ENCODE data around the gene CDCA7L.
"Not testable (repeated sequence)": the region's sequence is repeated elsewhere in the genome, so short reads cannot be mapped to it uniquely, and the experiment has no call there.

The CDCA7L gene

DNA sequence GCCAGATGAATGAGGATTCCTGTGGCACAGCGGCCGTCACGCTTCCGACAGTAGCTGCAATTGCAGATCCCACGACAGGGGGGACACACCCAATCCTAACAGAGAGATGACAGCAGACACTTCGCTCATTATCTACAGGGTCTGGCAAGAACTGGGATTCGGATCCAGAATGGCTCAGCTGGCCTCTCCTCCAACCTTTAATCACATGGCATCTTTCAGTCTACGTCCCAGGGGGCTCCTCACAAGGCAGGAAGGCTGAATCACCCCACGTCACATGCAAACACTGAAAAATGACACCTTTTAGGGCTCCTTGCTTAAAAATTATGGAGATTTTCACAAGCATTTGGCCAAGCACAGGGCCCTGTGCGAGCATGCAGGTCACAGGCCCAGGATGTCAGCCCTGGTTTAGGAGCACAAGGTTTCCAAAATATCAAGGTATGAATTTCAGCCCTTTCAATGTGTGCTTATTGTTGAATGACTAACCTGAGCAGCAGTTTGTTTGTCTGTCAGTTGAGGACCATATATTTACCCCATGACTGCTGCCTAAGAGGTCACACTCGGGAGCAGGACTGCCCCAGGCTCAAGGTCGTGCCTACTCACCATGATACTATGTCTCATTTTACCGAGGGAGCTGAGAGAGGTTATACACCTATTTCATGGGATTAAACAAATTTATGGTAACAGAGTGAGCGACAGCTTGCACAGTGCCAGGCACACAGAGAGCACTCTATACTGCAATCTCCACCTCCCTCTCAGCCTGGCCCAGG lies 42.5 kb downstream of the CDCA7L start:
- Mint-ChIP-seq H3K4me3 (no peak overlapping the region), H3K27ac (no peak overlapping the region), H3K4me1 (ENCODE audit: low read depth) (peaks cover 12% of the 10 kb centered on the region), H3K36me3 (peaks cover 17% of the 10 kb centered on the region), H3K9me3 (ENCODE audit: low read depth) (no peaks in the 10 kb centered on the region), H3K27me3 (no peaks in the 10 kb centered on the region)

DNA sequence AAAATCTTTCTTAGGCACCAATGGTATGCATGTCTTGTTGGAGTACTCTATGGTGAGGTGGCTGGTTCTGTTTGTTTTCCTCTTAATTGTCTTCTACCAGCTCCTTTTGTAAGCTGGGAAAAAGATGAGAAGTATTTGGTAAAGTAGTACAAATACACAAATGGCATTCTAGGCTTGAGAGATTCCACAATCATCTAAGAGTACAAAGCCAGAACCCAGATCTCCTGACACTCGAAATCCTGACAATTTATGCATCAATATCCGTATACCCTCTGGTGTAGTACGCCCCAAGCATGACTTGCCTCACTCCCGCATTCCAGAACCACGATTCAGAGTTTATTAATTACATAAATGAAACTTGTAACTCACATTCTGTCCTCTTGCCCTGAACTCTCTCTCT lies 43.5 kb downstream of the CDCA7L start:
- Mint-ChIP-seq H3K27me3 (no peaks in the 10 kb centered on the region), H3K36me3 (peaks cover 20% of the 10 kb centered on the region), H3K4me3 (no peak overlapping the region), H3K4me1 (ENCODE audit: low read depth) (peaks cover 19% of the 10 kb centered on the region), H3K9me3 (ENCODE audit: low read depth) (no peaks in the 10 kb centered on the region), H3K27ac (no peak overlapping the region)

DNA sequence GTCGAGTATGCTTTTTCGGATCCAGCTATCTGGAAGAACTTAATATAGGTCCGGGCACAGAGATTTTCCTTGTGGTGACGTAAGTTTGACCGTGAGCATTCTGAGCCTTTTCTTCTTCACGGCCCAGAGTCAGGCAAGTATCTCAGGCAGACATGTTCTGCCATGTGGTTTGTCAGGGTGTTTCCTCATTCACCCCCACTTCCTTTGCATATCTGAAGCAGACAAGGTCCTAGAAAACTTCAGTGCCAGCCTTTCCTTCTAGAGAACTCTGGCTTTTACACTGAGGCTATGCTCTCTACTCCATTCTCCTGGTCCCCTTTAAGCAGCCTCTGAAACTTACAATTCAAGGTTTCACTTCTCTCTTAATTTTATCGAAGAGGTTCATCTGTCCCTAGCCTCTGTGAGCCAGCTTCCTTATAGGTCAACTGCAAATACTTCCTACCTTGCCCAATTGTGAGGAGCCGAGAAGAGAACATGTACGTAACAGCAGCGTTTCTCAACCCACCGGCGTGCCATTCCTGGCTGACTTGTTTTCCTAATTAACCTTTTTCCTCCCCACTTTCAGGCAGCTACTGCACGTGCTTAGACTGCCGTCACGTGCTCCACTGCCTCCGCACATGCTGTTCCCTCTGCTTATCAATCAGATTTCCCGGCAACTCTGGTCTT lies 47.3 kb downstream of the CDCA7L start:
- peak overlapping the region; percentile 90 for H3K27ac Mint-ChIP-seq
- no peaks in the 10 kb centered on the region for H3K9me3 Mint-ChIP-seq (ENCODE audit: low read depth)
- H3K4me3 Mint-ChIP-seq: peak overlapping the region; percentile 78
- no peaks in the 10 kb centered on the region for H3K27me3 Mint-ChIP-seq
- peaks cover 22% of the 10 kb centered on the region for H3K36me3 Mint-ChIP-seq
- peaks cover 23% of the 10 kb centered on the region for H3K4me1 Mint-ChIP-seq (ENCODE audit: low read depth)

DNA sequence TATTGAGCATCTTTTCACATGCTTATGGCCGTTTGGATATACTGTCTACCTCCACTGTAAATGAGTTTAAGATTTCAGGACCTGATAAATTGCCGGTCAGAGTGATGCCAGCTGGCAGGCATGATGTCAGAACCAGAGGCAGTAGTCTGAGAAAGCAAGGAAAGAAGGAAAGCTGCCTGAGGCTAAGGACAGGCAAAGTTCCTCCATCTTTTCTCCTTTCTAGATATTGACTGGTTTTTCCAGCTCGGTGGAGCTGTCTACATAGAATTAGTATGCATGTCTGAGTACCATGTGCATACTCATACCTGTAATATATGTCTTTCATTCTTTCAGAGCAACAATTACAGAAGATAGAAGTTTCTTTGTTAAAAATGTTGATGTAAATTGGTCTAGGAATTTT lies 52.3 kb downstream of the CDCA7L start:
- H3K27me3 Mint-ChIP-seq: no peaks in the 10 kb centered on the region
- no peak overlapping the region for H3K27ac Mint-ChIP-seq
- no peaks in the 10 kb centered on the region for H3K9me3 Mint-ChIP-seq (ENCODE audit: low read depth)
- H3K4me3 Mint-ChIP-seq: no peak overlapping the region
- H3K4me1 Mint-ChIP-seq (ENCODE audit: low read depth): peaks cover 13% of the 10 kb centered on the region
- H3K36me3 Mint-ChIP-seq: peaks cover 12% of the 10 kb centered on the region

DNA sequence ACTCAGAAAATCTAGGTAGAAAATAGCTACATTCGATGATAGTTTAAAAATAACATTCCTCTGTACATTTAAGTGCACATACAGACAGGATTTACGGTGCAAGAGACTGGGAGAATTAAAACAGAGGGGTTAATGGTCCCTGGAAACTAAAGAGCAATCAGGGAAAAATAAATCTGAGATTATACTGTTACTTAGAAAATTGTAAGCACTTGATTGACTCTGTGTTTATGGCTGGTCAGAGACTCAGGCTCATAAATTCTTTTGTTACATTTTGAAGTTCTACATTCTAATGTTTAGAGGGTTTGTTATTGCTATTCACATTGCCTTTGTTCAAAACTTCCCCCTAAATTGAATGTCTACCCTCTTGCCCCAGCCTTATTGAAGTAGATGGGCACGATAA lies 54.4 kb downstream of the CDCA7L start:
- Mint-ChIP-seq H3K4me3 (no peak overlapping the region), H3K27me3 (no peaks in the 10 kb centered on the region), H3K27ac (no peak overlapping the region), H3K9me3 (ENCODE audit: low read depth) (no peaks in the 10 kb centered on the region), H3K4me1 (ENCODE audit: low read depth) (no peaks in the 10 kb centered on the region), H3K36me3 (peaks cover 4% of the 10 kb centered on the region)

DNA sequence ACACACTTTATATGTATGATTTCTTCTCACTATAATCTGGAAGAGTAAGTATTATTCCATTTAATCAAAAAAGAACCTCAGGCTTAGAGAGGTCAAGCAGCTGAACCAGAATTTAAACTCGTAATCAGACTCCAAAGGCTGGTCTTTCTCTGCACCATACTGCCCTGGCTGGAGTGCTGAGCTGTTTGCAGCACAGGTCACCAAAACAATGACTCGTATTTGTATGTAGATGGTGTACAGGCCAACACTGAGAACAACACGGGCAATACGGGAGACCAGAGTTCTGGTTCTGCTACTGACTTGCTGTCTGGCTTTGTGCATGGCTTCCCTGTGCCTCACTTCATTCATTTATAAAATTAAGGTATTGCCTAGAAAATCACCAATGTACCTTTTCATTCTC lies 57.9 kb downstream of the CDCA7L start:
- Mint-ChIP-seq H3K4me1 (ENCODE audit: low read depth) (no peaks in the 10 kb centered on the region), H3K27me3 (no peaks in the 10 kb centered on the region), H3K36me3 (no peaks in the 10 kb centered on the region), H3K9me3 (ENCODE audit: low read depth) (no peaks in the 10 kb centered on the region), H3K27ac (no peak overlapping the region), H3K4me3 (no peak overlapping the region)

DNA sequence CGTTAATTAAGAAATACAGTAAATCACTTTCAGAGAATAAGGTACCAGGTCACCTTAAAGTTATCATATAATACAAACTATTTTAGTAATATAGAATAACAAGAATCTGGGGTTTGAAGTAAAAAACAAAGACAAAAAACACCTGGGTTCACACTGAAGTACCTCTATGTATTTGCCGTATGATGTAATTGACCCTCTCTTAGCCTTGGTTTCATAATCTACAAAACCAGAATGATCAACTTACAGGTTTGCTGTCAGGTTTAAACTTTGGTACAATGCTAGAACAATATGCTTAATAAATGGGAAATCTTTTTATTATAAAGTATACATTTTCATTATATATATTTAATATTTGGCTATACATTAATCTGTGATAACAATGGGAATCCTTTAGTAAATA lies 58.3 kb downstream of the CDCA7L start:
- H3K27me3 Mint-ChIP-seq: no peaks in the 10 kb centered on the region
- H3K27ac Mint-ChIP-seq: no peak overlapping the region
- H3K4me3 Mint-ChIP-seq: no peak overlapping the region
- H3K36me3 Mint-ChIP-seq: no peaks in the 10 kb centered on the region
- no peaks in the 10 kb centered on the region for H3K9me3 Mint-ChIP-seq (ENCODE audit: low read depth)
- no peaks in the 10 kb centered on the region for H3K4me1 Mint-ChIP-seq (ENCODE audit: low read depth)

DNA sequence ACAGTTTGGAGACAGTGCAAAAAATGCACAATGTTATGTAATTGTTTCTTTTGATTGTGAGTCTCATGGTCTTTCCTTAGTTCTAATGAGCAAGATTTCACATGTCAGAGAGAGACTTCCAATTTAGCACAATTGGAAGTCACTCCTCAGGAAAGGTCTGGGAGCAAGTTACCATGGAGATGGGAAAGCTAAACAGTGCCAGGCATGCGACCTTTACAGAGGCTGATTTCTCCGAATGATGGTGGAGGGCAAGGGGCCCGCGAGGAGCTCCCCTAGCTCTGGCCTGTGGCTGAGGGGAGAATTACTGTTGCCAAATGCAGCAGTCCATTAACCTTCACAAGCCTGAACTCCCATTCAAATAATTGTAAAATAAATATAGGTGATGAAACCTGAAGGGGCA lies 59.3 kb downstream of the CDCA7L start:
- Mint-ChIP-seq H3K9me3 (ENCODE audit: low read depth) (no peaks in the 10 kb centered on the region), H3K4me3 (no peak overlapping the region), H3K27ac (no peak overlapping the region), H3K4me1 (ENCODE audit: low read depth) (no peaks in the 10 kb centered on the region), H3K27me3 (no peaks in the 10 kb centered on the region), H3K36me3 (no peaks in the 10 kb centered on the region)

DNA sequence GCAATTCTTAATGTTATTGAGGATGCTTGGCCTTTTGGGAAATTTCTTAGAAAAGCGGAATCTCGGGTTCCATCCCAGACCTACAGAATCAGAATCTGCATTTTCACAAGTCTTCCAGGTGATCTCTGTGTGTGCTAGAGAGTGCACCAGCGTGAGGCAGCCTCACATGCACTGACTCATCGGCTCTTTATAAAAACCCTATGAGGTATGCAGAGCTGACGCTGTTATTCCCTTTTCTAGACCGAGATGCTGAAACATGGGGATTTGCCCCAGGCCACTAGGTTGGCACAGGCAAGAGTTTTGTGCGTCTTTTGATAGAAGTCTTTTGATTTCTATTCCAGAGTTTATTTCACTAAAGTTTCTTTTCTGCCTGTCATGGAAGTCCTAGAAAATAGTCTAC lies 61.2 kb downstream of the CDCA7L start:
- H3K4me1 Mint-ChIP-seq (ENCODE audit: low read depth): no peaks in the 10 kb centered on the region
- no peaks in the 10 kb centered on the region for H3K36me3 Mint-ChIP-seq
- H3K27ac Mint-ChIP-seq: no peak overlapping the region
- H3K27me3 Mint-ChIP-seq: no peaks in the 10 kb centered on the region
- H3K9me3 Mint-ChIP-seq (ENCODE audit: low read depth): no peaks in the 10 kb centered on the region
- H3K4me3 Mint-ChIP-seq: no peak overlapping the region

DNA sequence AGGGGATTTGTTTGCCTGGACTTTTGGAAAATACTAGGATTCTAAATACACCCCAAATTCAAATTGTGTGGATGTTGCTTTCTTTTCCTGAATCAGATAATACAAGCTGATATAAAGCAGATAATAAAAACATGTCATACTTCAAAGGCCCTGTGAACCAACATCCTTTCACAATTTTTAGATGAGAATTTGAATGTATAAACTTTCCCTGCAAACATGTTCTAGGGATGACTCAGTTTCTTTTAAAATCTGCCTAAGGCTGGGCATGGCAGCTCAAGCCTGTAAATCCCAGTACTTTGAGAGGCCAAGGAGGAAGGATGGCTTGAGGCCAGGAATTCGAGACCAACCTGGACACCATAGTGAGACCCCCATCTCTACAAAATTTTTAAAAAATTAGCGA lies 62.2 kb downstream of the CDCA7L start:
- H3K9me3 Mint-ChIP-seq (ENCODE audit: low read depth); H3K27me3 Mint-ChIP-seq; H3K4me1 Mint-ChIP-seq (ENCODE audit: low read depth); H3K36me3 Mint-ChIP-seq; H3K4me3 Mint-ChIP-seq; H3K27ac Mint-ChIP-seq: not testable (repeated sequence)

DNA sequence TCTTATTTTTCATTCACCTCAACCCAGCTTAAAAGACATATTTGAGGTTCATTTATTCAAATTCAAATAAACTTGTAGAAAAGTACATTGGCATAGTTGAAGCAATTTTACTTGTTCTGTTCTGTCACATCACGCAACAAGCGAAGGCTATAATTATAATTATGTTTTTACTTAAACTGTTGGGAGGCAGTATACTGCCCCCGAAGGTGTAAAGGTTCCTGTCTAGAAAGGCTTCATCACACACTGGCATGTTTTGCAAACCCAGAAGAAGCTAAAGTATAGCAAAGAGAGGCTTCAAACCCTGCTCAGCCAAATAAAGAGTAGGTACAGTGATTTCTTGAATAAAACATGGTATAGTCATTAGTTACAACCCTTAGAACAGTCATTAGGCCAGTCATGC lies 62.6 kb downstream of the CDCA7L start:
- H3K27me3 Mint-ChIP-seq: no peaks in the 10 kb centered on the region
- H3K36me3 Mint-ChIP-seq: no peaks in the 10 kb centered on the region
- H3K4me1 Mint-ChIP-seq (ENCODE audit: low read depth): no peaks in the 10 kb centered on the region
- no peak overlapping the region for H3K27ac Mint-ChIP-seq
- no peak overlapping the region for H3K4me3 Mint-ChIP-seq
- no peaks in the 10 kb centered on the region for H3K9me3 Mint-ChIP-seq (ENCODE audit: low read depth)

DNA sequence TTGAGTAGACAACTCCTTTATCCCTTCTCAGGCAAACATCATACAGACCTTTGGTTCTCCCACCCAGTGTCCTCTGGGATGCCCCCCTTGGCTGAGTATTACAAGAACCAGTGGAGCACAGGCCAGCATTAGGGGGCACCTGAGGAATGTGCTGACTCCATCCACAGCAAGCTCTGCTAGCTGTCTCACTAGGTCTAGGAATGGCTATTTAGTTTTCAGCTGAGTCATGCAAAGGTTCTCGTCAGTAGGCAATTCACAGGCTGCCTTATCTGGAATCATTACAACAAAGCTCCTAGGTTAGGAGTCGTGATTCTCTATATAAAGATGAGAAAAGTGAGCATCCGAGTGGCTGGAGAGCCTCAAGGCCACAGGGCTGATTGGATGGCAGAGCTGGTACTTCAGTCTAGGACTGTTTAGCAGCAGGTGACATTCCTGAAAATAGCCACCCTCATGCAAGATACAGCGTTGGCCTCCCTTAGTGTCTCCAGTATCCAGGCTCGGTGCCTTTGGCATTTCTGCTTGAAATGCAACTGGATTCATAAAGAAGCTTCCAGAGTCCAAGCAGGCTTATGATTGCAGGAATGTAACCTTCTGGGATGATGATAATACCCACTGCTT lies 75.8 kb downstream of the CDCA7L start:
- H3K4me1 Mint-ChIP-seq (ENCODE audit: low read depth): no peaks in the 10 kb centered on the region
- H3K36me3 Mint-ChIP-seq: peaks cover 5% of the 10 kb centered on the region
- no peak overlapping the region for H3K27ac Mint-ChIP-seq
- no peaks in the 10 kb centered on the region for H3K27me3 Mint-ChIP-seq
- H3K9me3 Mint-ChIP-seq (ENCODE audit: low read depth): no peaks in the 10 kb centered on the region
- no peak overlapping the region for H3K4me3 Mint-ChIP-seq

DNA sequence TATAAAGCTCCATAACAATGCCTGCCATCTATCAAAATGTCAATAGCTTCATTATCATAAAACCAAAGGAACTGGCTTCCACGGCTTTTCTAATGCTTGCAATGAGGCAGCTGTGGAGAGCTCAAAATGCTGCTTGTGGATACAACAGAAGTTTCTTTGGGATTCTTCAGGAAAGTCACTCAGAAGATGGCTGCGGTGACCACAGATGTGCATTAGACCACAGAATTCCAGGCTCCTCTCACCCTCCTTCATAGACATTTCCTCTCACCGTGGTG lies 77.2 kb downstream of the CDCA7L start:
- no peak overlapping the region for H3K4me3 Mint-ChIP-seq
- H3K27me3 Mint-ChIP-seq: no peaks in the 10 kb centered on the region
- no peak overlapping the region for H3K27ac Mint-ChIP-seq
- H3K4me1 Mint-ChIP-seq (ENCODE audit: low read depth): no peaks in the 10 kb centered on the region
- peaks cover 2% of the 10 kb centered on the region for H3K36me3 Mint-ChIP-seq
- no peaks in the 10 kb centered on the region for H3K9me3 Mint-ChIP-seq (ENCODE audit: low read depth)

DNA sequence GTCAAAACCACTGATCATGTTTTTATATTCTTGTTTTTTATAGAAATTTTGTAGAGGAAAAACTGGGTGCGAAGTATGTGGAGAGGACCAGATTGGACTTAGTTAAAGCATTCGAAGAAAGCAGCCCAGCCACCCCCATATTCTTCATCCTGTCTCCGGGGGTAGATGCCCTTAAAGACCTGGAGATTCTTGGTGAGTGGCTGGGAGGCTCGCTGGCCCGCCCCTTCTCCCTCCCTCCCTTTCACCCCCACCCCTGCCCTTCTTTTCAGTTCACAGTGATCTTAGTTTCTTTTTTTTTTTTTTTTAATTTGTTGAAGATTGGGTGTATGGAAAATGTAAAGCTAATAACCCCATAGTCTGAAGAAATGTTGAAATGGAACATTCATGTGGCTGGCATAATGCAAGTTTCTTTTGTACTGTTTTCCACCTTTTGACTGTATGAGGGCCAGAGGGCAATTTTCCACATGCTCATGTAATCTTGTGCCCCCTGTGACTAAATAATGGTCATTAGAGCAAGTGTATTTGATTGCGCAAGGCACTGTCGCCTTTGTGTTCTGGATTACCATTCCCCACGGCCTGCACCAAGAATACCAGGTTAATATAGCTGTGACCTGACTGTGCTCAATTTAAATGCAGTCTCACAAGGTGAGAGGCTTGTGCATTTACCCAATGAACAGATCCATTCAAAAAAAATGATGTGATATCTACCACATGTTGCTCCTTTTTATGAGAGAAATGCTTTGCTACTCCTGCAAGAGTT lies 77.7 kb downstream of the CDCA7L start:
- Mint-ChIP-seq H3K36me3 (peaks cover 2% of the 10 kb centered on the region), H3K9me3 (ENCODE audit: low read depth) (no peaks in the 10 kb centered on the region)

DNA sequence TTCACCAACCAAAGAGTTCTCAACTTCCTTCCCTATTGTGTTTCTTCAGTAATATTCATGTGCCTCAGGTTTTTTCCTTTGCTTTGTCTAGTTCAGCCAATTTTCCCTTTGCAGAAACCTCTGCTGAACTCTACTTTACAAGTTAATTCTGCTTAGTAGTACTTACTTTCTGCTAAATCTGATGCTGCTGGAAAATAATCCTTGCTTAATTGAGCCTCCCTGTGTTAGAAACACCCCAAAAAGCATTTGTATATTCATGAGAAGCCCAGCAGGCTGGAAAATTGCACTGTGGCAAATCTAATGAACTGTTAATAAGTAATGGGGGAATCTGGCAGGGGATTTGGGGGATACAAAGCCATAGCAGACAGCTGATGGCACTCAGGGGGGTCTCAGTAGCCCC lies 78.5 kb downstream of the CDCA7L start:
- Mint-ChIP-seq H3K9me3 (ENCODE audit: low read depth) (no peaks in the 10 kb centered on the region), H3K27ac (no peak overlapping the region), H3K4me3 (no peak overlapping the region)

More for the DNA sequence above, 77.7 kb downstream of the CDCA7L start:
- H3K4me3 Mint-ChIP-seq: no peak overlapping the region
- no peaks in the 10 kb centered on the region for H3K27me3 Mint-ChIP-seq
- no peaks in the 10 kb centered on the region for H3K4me1 Mint-ChIP-seq (ENCODE audit: low read depth)
- no peak overlapping the region for H3K27ac Mint-ChIP-seq

More for the DNA sequence above, 78.5 kb downstream of the CDCA7L start:
- no peaks in the 10 kb centered on the region for H3K36me3 Mint-ChIP-seq
- H3K27me3 Mint-ChIP-seq: no peaks in the 10 kb centered on the region
- no peaks in the 10 kb centered on the region for H3K4me1 Mint-ChIP-seq (ENCODE audit: low read depth)

Measured in activated naive CD8-positive, alpha-beta T cell (primary cell).